Measurements from ENCODE around the gene EGLN1. TPM values are rescaled to one million over a fixed set of nuclear protein-coding genes. Genes with fewer than 3 reads are reported as not detected.
A peak's percentile ranks its signal among the peaks of the same experiment; 100 is the strongest.

Gene EGLN1
- total RNA-seq, 1 donor from 2014 or later: 17.1 TPM

GRCh38 chr1:231419738-231420298 lies 2.3 kb downstream of the EGLN1 start:
- H3K4me3 Mint-ChIP-seq: peak overlapping the region; percentile 93
- H3K4me1 Mint-ChIP-seq (ENCODE audit: low read depth): peaks cover 58% of the 10 kb centered on the region
- DNase-seq (ENCODE audit: low spot score): no peak
- peaks cover 5% of the 10 kb centered on the region for H3K27me3 Mint-ChIP-seq (ENCODE audit: insufficient read depth)
- intact Hi-C loops (cut with micrococcal nuclease): loop anchor here (1.0 to 10.0 kb wide), 6 partner anchors 19 to 555 kb away; partner anchors contain the start of genes C1orf198 and GNPAT
- H3K27ac Mint-ChIP-seq: peak overlapping the region; percentile 82
- H3K36me3 Mint-ChIP-seq (ENCODE audit: low read depth): peaks cover 24% of the 10 kb centered on the region
- no peaks in the 10 kb centered on the region for H3K9me3 Mint-ChIP-seq

GRCh38 chr1:231419147-231419546 lies 2.9 kb downstream of the EGLN1 start:
- peak overlapping the region; percentile 93 for H3K4me3 Mint-ChIP-seq
- H3K4me1 Mint-ChIP-seq (ENCODE audit: low read depth): peaks cover 61% of the 10 kb centered on the region
- H3K36me3 Mint-ChIP-seq (ENCODE audit: low read depth): peaks cover 27% of the 10 kb centered on the region
- intact Hi-C loops (cut with micrococcal nuclease): loop anchor here (1.0 kb wide), 1 partner anchor 29 kb away; no protein-coding TSS in a partner anchor
- no peak overlapping the region for H3K27ac Mint-ChIP-seq
- DNase-seq (ENCODE audit: low spot score): no peak
- H3K27me3 Mint-ChIP-seq (ENCODE audit: insufficient read depth): peaks cover 5% of the 10 kb centered on the region
- no peaks in the 10 kb centered on the region for H3K9me3 Mint-ChIP-seq

GRCh38 chr1:231418741-231419107 lies 3.4 kb downstream of the EGLN1 start:
- Mint-ChIP-seq H3K27me3 (ENCODE audit: insufficient read depth) (peaks cover 5% of the 10 kb centered on the region), H3K4me3 (peak overlapping the region; percentile 93), H3K4me1 (ENCODE audit: low read depth) (peaks cover 65% of the 10 kb centered on the region), H3K9me3 (no peaks in the 10 kb centered on the region), H3K27ac (no peak overlapping the region), H3K36me3 (ENCODE audit: low read depth) (peaks cover 32% of the 10 kb centered on the region)
- DNase-seq (ENCODE audit: low spot score): no peak
- intact Hi-C loops (cut with micrococcal nuclease): loop anchor here (1.0 kb wide), 1 partner anchor 28 kb away; no protein-coding TSS in a partner anchor

- Mint-ChIP-seq H3K4me3 (peak overlapping the region; percentile 93), H3K4me1 (ENCODE audit: low read depth) (peaks cover 70% of the 10 kb centered on the region)
- intact Hi-C loops (cut with micrococcal nuclease): no loop called here
Observed at GRCh38 chr1:231418101-231418740, 3.9 kb downstream of the EGLN1 start.

GRCh38 chr1:231417513-231417912 lies 4.6 kb downstream of the EGLN1 start:
- Mint-ChIP-seq H3K27me3 (ENCODE audit: insufficient read depth) (peaks cover under 1% of the 10 kb centered on the region), H3K4me3 (peak overlapping the region; percentile 93), H3K4me1 (ENCODE audit: low read depth) (peaks cover 71% of the 10 kb centered on the region), H3K27ac (peak overlapping the region; percentile 3), H3K36me3 (ENCODE audit: low read depth) (peaks cover 40% of the 10 kb centered on the region), H3K9me3 (no peaks in the 10 kb centered on the region)
- intact Hi-C loops (cut with micrococcal nuclease): loop anchor here (1.0 kb wide), 1 partner anchor 8 kb away; no protein-coding TSS in a partner anchor
- no peak for DNase-seq (ENCODE audit: low spot score)

More at GRCh38 chr1:231418101-231418740, 3.9 kb downstream of the EGLN1 start:
- no peak for DNase-seq (ENCODE audit: low spot score)
- Mint-ChIP-seq H3K27me3 (ENCODE audit: insufficient read depth) (peaks cover 2% of the 10 kb centered on the region), H3K36me3 (ENCODE audit: low read depth) (peaks cover 37% of the 10 kb centered on the region), H3K27ac (no peak overlapping the region), H3K9me3 (no peaks in the 10 kb centered on the region)

GRCh38 chr1:231416901-231417300 lies 5.2 kb downstream of the EGLN1 start:
- H3K27me3 Mint-ChIP-seq (ENCODE audit: insufficient read depth): no peaks in the 10 kb centered on the region
- intact Hi-C loops (cut with micrococcal nuclease): loop anchor here (1.0 kb wide), 1 partner anchor 8 kb away; no protein-coding TSS in a partner anchor
- no peak overlapping the region for H3K27ac Mint-ChIP-seq
- no peaks in the 10 kb centered on the region for H3K9me3 Mint-ChIP-seq
- peaks cover 45% of the 10 kb centered on the region for H3K36me3 Mint-ChIP-seq (ENCODE audit: low read depth)
- H3K4me3 Mint-ChIP-seq: peak overlapping the region; percentile 93
- peaks cover 74% of the 10 kb centered on the region for H3K4me1 Mint-ChIP-seq (ENCODE audit: low read depth)
- DNase-seq (ENCODE audit: low spot score): no peak

GRCh38 chr1:231415018-231415583 lies 7.0 kb downstream of the EGLN1 start:
- Mint-ChIP-seq H3K4me1 (ENCODE audit: low read depth) (peaks cover 67% of the 10 kb centered on the region), H3K36me3 (ENCODE audit: low read depth) (peaks cover 48% of the 10 kb centered on the region), H3K27ac (no peak overlapping the region), H3K27me3 (ENCODE audit: insufficient read depth) (no peaks in the 10 kb centered on the region), H3K9me3 (no peaks in the 10 kb centered on the region), H3K4me3 (no peak overlapping the region)
- no peak for DNase-seq (ENCODE audit: low spot score)
- intact Hi-C loops (cut with micrococcal nuclease): no loop called here

GRCh38 chr1:231414260-231415016 lies 7.6 kb downstream of the EGLN1 start:
- H3K27me3 Mint-ChIP-seq (ENCODE audit: insufficient read depth): no peaks in the 10 kb centered on the region
- H3K4me1 Mint-ChIP-seq (ENCODE audit: low read depth): peaks cover 60% of the 10 kb centered on the region
- H3K9me3 Mint-ChIP-seq: no peaks in the 10 kb centered on the region
- intact Hi-C loops (cut with micrococcal nuclease): no loop called here
- no peak overlapping the region for H3K27ac Mint-ChIP-seq
- no peak for DNase-seq (ENCODE audit: low spot score)
- peaks cover 43% of the 10 kb centered on the region for H3K36me3 Mint-ChIP-seq (ENCODE audit: low read depth)
- H3K4me3 Mint-ChIP-seq: peak overlapping the region; percentile 2

- Mint-ChIP-seq H3K27me3 (ENCODE audit: insufficient read depth) (no peaks in the 10 kb centered on the region), H3K4me1 (ENCODE audit: low read depth) (peaks cover 53% of the 10 kb centered on the region), H3K27ac (no peak overlapping the region), H3K36me3 (ENCODE audit: low read depth) (peaks cover 39% of the 10 kb centered on the region), H3K9me3 (no peaks in the 10 kb centered on the region), H3K4me3 (no peak overlapping the region)
- DNase-seq (ENCODE audit: low spot score): no peak
- intact Hi-C loops (cut with micrococcal nuclease): loop anchor here (2.0 kb wide), 1 partner anchor 173 kb away; the partner anchor contains the start of gene GNPAT
Observed at GRCh38 chr1:231413749-231414082, 8.4 kb downstream of the EGLN1 start.

- H3K9me3 Mint-ChIP-seq: no peaks in the 10 kb centered on the region
- no peaks in the 10 kb centered on the region for H3K27me3 Mint-ChIP-seq (ENCODE audit: insufficient read depth)
- peaks cover 28% of the 10 kb centered on the region for H3K36me3 Mint-ChIP-seq (ENCODE audit: low read depth)
- H3K27ac Mint-ChIP-seq: no peak overlapping the region
- intact Hi-C loops (cut with micrococcal nuclease): no loop called here
- H3K4me3 Mint-ChIP-seq: no peak overlapping the region
- no peak for DNase-seq (ENCODE audit: low spot score)
- H3K4me1 Mint-ChIP-seq (ENCODE audit: low read depth): peaks cover 30% of the 10 kb centered on the region
Observed at GRCh38 chr1:231411036-231411531, 11.0 kb downstream of the EGLN1 start.

GRCh38 chr1:231410036-231410612 lies 12.0 kb downstream of the EGLN1 start:
- peaks cover 27% of the 10 kb centered on the region for H3K36me3 Mint-ChIP-seq (ENCODE audit: low read depth)
- H3K27ac Mint-ChIP-seq: no peak overlapping the region
- intact Hi-C loops (cut with micrococcal nuclease): no loop called here
- no peak overlapping the region for H3K4me3 Mint-ChIP-seq
- peaks cover 25% of the 10 kb centered on the region for H3K4me1 Mint-ChIP-seq (ENCODE audit: low read depth)
- no peaks in the 10 kb centered on the region for H3K9me3 Mint-ChIP-seq
- H3K27me3 Mint-ChIP-seq (ENCODE audit: insufficient read depth): no peaks in the 10 kb centered on the region
- no peak for DNase-seq (ENCODE audit: low spot score)

- Mint-ChIP-seq H3K36me3 (ENCODE audit: low read depth) (peaks cover 19% of the 10 kb centered on the region), H3K27me3 (ENCODE audit: insufficient read depth) (no peaks in the 10 kb centered on the region), H3K9me3 (no peaks in the 10 kb centered on the region), H3K4me3 (no peak overlapping the region), H3K4me1 (ENCODE audit: low read depth) (peaks cover 16% of the 10 kb centered on the region), H3K27ac (no peak overlapping the region)
- intact Hi-C loops (cut with micrococcal nuclease): loop anchor here (1.0 kb wide), 1 partner anchor 9 kb away; no protein-coding TSS in a partner anchor
- no peak for DNase-seq (ENCODE audit: low spot score)
Observed at GRCh38 chr1:231408528-231409094, 13.5 kb downstream of the EGLN1 start.

Data from activated T-helper 1 cell treated with anti-CD3 and anti-CD28 coated beads, Interleukin-12 subunit alpha, Interleukin-12 subunit beta, Interleukin-2, Interleukin-4 antibody, amounts not matched to agents 30 ng/mL and 10 ng/mL and 1 ng/mL, durations not matched to agents 14 hours and 24 hours and 36 hours (primary cell).